ENCODE data around the gene EMP1. TPM values are rescaled to one million over a fixed set of nuclear protein-coding genes. Genes with fewer than 3 reads are reported as not detected.

The EMP1 gene
- total RNA-seq (2021): 0.63 and 0.75 TPM in 2 replicates
- long read RNA-seq: 0 reads

GRCh38 chr12:13196130-13196921 lies at the start of gene EMP1:
Gene EMP1, plus strand, starts transcription at chr12:13196726. Its CDS starts 14,785 bp downstream, at chr12:13211511.
- no peak within 1 kb of the TSS for H3K27ac ChIP-seq (ENCODE audit: insufficient read length, low read depth, low read length)
- Mint-ChIP-seq H3K27me3 (ENCODE audit: low read depth) (peaks cover 1% of the 10 kb centered on the region), H3K36me3 (ENCODE audit: insufficient read depth in 1 of 3, low read depth in 3 of 3) (no peaks in the 10 kb centered on the region), H3K27ac (peak within 1 kb of the TSS; percentile 57 to 84 (median 60); a peak in 4 of 7 replicates), H3K9me3 (no peaks in the 10 kb centered on the region), H3K4me3 (no peak within 1 kb of the TSS), H3K4me1 (peaks cover 31 to 38% of the 10 kb centered on the region in 2 experiments)
- no peak within 1 kb of the TSS for H2BK20ac ChIP-seq (ENCODE audit: low read depth, low read length, poor library complexity, severe bottlenecking)
- no peak within 1 kb of the TSS for H3K4me2 ChIP-seq (ENCODE audit: insufficient read depth, insufficient read length, low read length)
- no peak within 1 kb of the TSS for H3K4ac ChIP-seq (ENCODE audit: low read depth, low read length)
- H3K14ac ChIP-seq (ENCODE audit: insufficient read depth, low read length): peak within 1 kb of the TSS; percentile 5; the same call in 1 of the 2 replicates
- H2BK120ac ChIP-seq (ENCODE audit: low read depth, low read length, poor library complexity, severe bottlenecking): no peak within 1 kb of the TSS
- H4K20me1 ChIP-seq (ENCODE audit: control insufficient read depth, insufficient read depth, insufficient read length): no peaks in the 10 kb centered on the region
- no peak within 1 kb of the TSS for H3K9ac ChIP-seq (ENCODE audit: extremely low read depth, insufficient read length, low read length)
- H2AK5ac ChIP-seq (ENCODE audit: insufficient read length, low read length): no peak within 1 kb of the TSS
- H4K91ac ChIP-seq (ENCODE audit: insufficient read length, low read depth, low read length): peak within 1 kb of the TSS; percentile 47
- no CpG with 5 or more reads among the region's 11 CpGs for WGBS (ENCODE audit: extremely low coverage, insufficient read length, low lambda C conversion rate)
- no peak for TF ChIP-seq CTCF (conservative IDR thresholded peaks at IDR 0.05)
- DNase-seq: no peak
- H4K8ac ChIP-seq (replicated peaks; ENCODE audit: insufficient read length, low read depth, low read length): no peak within 1 kb of the TSS
- H3K23me2 ChIP-seq (ENCODE audit: insufficient read length, low read depth, low read length, poor library complexity, severe bottlenecking): no peaks in the 10 kb centered on the region
- H2BK12ac ChIP-seq (ENCODE audit: insufficient read length, low read depth, low read length): no peak within 1 kb of the TSS
- no peak within 1 kb of the TSS for H2BK5ac ChIP-seq (ENCODE audit: insufficient read length, low read length)
- no peak within 1 kb of the TSS for H2AFZ ChIP-seq (ENCODE audit: low read length)
- H3K23ac ChIP-seq (ENCODE audit: insufficient read length, low read depth, low read length): no peak within 1 kb of the TSS
- no peaks in the 10 kb centered on the region for H3K9me3 ChIP-seq (ENCODE audit: control insufficient read depth, low read depth, low read length)
- H3T11ph ChIP-seq (ENCODE audit: low read length): no peak within 1 kb of the TSS
- H3K27me3 ChIP-seq (ENCODE audit: insufficient read depth, low read length): no peaks in the 10 kb centered on the region
- no peak within 1 kb of the TSS for H2BK15ac ChIP-seq (ENCODE audit: low read depth, low read length)
- H3K18ac ChIP-seq (ENCODE audit: insufficient read length, low read depth, low read length): no peak within 1 kb of the TSS
- H3K4me1 ChIP-seq (ENCODE audit: insufficient read depth, low read length): peaks cover 2% of the 10 kb centered on the region
- no peak within 1 kb of the TSS for H3K56ac ChIP-seq (ENCODE audit: insufficient read length, low read depth, low read length)
- H3K79me1 ChIP-seq (ENCODE audit: insufficient read depth, low read depth, low read length, poor library complexity, severe bottlenecking): no peaks in the 10 kb centered on the region
- no peak within 1 kb of the TSS for H4K5ac ChIP-seq (ENCODE audit: insufficient read length, low read depth, low read length)
- H3K79me2 ChIP-seq (ENCODE audit: insufficient read depth, low read length): no peaks in the 10 kb centered on the region

Data from H9 (cell line).